Measurements from ENCODE around the gene BDH2. TPM values are rescaled to one million over a fixed set of nuclear protein-coding genes. Genes with fewer than 3 reads are reported as not detected.
A peak's percentile ranks its signal among the peaks of the same experiment; 100 is the strongest.

Gene BDH2
- total and polyA plus RNA-seq, 2 donors, result 80.2 to 81.6 TPM

DNA sequence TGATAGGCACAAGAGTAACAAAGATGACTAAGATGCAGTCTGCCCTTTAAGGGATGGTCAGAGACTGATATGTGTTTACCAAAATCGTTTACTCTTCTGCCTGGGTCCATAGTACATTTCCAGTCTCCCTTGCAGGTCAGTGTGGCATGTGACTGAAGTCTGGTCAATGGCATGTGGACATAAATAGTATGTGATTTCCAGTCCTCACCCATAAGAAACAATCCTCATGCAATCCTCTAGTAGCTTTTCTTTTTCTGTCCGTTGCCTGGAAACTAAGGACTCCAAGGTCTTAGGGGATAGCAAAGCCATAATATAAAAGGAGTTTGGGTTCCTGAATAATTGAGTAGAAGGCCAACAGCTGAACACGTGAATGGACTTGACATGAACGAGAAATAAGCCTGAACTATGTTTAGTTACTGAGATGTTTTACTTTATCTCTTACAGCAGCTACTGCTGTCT is 24.2 kb downstream of the BDH2 start:
- Histone ChIP-seq H3K4me3 (ENCODE audit: low read length in 2 of 2) (peak overlapping the region; percentile 57 to 62), H3K36me3 (ENCODE audit: control insufficient read depth in 2 of 2, insufficient read depth in 2 of 2, low read length in 1 of 2) (peaks cover 0 to 3% of the 10 kb centered on the region in 2 donors), H3K4me1 (ENCODE audit: control insufficient read depth in 2 of 2, insufficient read depth in 2 of 2, low read length in 2 of 2) (peaks cover 0 to 9% of the 10 kb centered on the region in 2 donors), H3K27me3 (ENCODE audit: control insufficient read depth in 2 of 2, insufficient read depth in 1 of 2, low read length in 1 of 2) (no peaks in the 10 kb centered on the region), H3K9me3 (ENCODE audit: control insufficient read depth in 2 of 2, insufficient read depth in 1 of 2, low read length in 1 of 2) (no peaks in the 10 kb centered on the region), H3K27ac (ENCODE audit: low read depth in 1 of 2, low read length in 1 of 2) (peak overlapping the region in 1 of 2 donors; percentile 71)
- DNase-seq (ENCODE audit: low read depth in 6 of 9, low spot score in 9 of 9), result peak in 1 of 9 donors; percentile 11
- 36% methylated on average over 4 of the region's 4 CpGs for WGBS

DNA sequence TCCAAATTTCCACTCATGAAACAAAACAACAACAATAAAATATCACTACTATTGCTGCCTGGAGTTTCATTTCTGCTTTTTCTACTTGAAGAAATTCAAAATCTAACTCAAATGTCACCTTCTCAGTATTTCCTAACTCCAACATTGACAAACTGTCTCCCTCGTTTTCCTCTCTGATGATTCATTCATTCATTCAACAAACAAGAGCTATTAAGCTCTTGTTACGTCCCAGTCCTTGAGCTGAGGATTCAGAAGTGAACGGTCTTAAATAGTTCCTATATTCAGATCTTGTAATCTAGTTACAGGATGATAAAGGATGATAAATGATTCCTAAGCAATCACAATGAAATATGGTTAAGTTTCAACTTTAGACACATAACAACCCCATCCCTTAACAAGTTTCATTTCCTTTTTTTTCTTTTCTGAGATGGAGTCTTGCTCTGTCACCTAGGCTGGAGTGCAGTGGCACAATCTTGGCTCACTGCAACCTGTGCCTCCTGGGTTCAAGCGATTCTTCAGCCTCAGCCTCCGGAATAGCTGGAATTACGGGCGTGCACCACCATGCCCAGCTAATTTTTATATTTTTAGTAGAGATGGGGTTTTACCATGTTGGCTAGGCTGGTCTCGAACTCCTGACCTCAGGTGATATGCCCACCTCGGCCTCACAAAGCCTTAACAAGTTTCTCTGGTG is 24.7 kb downstream of the BDH2 start:
- 95% methylated on average over 9 of the region's 9 CpGs for WGBS
- Histone ChIP-seq H3K9me3 (ENCODE audit: control insufficient read depth in 2 of 2, insufficient read depth in 1 of 2, low read length in 1 of 2) (no peaks in the 10 kb centered on the region), H3K27me3 (ENCODE audit: control insufficient read depth in 2 of 2, insufficient read depth in 1 of 2, low read length in 1 of 2) (no peaks in the 10 kb centered on the region), H3K36me3 (ENCODE audit: control insufficient read depth in 2 of 2, insufficient read depth in 2 of 2, low read length in 1 of 2) (peaks cover 0 to 2% of the 10 kb centered on the region in 2 donors), H3K4me3 (ENCODE audit: low read length in 2 of 2) (no peak overlapping the region), H3K4me1 (ENCODE audit: control insufficient read depth in 2 of 2, insufficient read depth in 2 of 2, low read length in 2 of 2) (peaks cover 0 to 9% of the 10 kb centered on the region in 2 donors), H3K27ac (ENCODE audit: low read depth in 1 of 2, low read length in 1 of 2) (no peak overlapping the region)
- DNase-seq (ENCODE audit: low read depth in 6 of 9, low spot score in 9 of 9), result no peak

DNA sequence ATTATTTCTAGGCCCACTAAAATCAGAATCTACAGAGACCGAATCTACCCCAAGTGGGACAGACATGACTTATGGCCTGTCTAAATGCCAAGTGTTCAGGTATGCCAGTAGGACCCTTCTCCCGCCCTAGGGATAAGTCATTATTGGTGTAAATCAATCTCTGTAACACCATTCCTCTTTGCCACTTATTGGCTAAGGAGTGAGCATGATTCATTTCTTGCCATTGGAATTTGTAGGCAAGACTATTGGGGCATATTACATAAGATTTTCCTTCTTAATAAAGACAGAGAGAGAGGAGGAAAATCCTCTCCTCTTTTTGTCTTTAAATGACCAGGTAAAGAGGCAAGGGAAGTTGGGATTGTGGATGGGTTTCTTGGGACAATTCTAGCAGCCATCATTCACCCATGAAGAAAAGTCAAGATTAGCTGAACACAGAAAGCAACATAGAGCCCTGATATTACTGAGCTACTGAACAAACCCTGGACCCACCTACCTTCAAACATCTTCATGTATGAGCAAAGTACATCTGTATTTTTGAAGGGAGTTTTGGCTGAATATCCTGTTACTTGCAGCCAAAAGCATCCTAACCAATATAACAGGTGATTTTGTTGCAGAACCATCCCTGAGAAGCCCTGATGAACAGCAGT is 25.7 kb downstream of the BDH2 start:
- Histone ChIP-seq H3K36me3 (ENCODE audit: control insufficient read depth in 2 of 2, insufficient read depth in 2 of 2, low read length in 1 of 2) (no peaks in the 10 kb centered on the region), H3K27me3 (ENCODE audit: control insufficient read depth in 2 of 2, insufficient read depth in 1 of 2, low read length in 1 of 2) (no peaks in the 10 kb centered on the region), H3K4me1 (ENCODE audit: control insufficient read depth in 2 of 2, insufficient read depth in 2 of 2, low read length in 2 of 2) (peaks cover 0 to 9% of the 10 kb centered on the region in 2 donors), H3K27ac (ENCODE audit: low read depth in 1 of 2, low read length in 1 of 2) (no peak overlapping the region), H3K4me3 (ENCODE audit: low read length in 2 of 2) (no peak overlapping the region), H3K9me3 (ENCODE audit: control insufficient read depth in 2 of 2, insufficient read depth in 1 of 2, low read length in 1 of 2) (no peaks in the 10 kb centered on the region)
- 99% methylated on average over 2 of the region's 2 CpGs for WGBS
- DNase-seq (ENCODE audit: low read depth in 6 of 9, low spot score in 9 of 9), result no peak

DNA sequence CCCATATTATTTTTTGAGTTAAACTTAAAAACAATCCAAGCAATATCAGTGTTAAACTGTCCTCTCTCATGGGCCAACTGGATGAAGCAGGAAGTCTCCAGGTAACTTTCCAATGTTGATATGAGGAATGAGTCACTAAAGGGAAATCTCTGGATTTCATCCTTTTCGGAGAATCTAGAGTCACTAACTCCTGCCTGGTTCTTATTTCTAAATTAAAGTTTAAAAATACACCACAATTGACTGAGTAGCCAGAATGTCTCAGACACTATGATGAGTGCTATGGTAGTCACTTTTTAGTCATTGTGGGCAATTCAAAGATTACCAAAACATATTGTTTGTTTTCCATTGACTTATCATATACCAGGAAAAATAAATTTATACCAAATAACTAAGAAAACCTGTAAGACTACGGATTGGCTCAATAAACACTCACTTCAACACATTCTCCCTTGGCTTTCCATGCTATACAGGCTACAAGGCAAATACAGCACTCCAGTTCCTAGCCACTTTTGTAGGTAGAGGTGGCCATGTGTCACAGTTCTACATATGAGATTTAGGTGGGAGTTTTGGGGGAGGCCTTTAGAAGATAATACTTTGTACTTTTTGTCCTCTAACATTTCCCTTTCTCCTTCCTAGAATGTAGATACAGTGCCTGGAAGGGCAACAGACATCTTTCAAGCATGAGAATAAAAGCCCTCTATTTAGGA is 31.6 kb downstream of the BDH2 start:
- H3K36me3 ChIP-seq (ENCODE audit: control insufficient read depth in 2 of 2, insufficient read depth in 2 of 2, low read length in 1 of 2), result no peaks in the 10 kb centered on the region
- no peak overlapping the region for H3K27ac ChIP-seq (ENCODE audit: low read depth in 1 of 2, low read length in 1 of 2)
- H3K4me1 ChIP-seq (ENCODE audit: control insufficient read depth in 2 of 2, insufficient read depth in 2 of 2, low read length in 2 of 2), result no peaks in the 10 kb centered on the region
- DNase-seq (ENCODE audit: low read depth in 6 of 9, low spot score in 9 of 9), result no peak
- H3K4me3 ChIP-seq (ENCODE audit: low read length in 2 of 2), result no peak overlapping the region
- WGBS, result 98% methylated on average over 2 of the region's 2 CpGs
- no peaks in the 10 kb centered on the region for H3K27me3 ChIP-seq (ENCODE audit: control insufficient read depth in 2 of 2, insufficient read depth in 1 of 2, low read length in 1 of 2)
- no peaks in the 10 kb centered on the region for H3K9me3 ChIP-seq (ENCODE audit: control insufficient read depth in 2 of 2, insufficient read depth in 1 of 2, low read length in 1 of 2)

DNA sequence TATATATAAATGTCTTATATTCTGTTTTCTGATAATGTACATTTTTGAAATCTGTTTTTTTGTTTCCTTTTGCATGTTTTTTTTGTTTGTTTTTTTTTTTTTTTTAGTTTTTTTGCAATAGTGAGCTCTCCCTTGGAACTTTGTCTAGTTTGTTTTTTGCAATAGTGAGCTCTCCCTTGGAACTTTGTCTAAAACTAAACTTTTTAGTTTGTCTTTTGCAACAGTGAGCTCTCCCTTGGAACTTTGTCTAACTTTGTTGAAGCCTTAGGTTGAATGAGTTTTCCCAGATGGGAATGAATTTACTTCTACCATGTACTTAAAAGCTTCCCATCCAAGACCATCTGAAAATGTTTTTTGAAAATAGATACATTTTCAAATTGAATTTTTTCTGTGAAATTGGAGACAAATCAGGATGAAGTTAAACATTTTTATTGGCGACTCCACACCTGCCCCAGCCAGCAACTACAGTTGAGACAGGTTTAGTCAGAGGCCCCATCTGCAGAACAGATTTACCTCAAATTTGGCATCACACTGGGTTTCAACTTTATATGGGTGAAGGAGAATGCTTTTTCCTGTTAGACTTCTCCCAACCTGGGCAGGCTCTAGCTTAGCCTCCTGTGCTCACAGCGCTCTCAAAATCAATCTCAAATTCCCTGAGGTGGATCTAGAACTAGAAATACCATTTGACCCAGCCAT is 39.0 kb downstream of the BDH2 start:
- H3K4me3 ChIP-seq (ENCODE audit: low read length in 2 of 2), result no peak overlapping the region
- 96% methylated on average over 2 of the region's 2 CpGs for whole genome bisulfite sequencing

DNA sequence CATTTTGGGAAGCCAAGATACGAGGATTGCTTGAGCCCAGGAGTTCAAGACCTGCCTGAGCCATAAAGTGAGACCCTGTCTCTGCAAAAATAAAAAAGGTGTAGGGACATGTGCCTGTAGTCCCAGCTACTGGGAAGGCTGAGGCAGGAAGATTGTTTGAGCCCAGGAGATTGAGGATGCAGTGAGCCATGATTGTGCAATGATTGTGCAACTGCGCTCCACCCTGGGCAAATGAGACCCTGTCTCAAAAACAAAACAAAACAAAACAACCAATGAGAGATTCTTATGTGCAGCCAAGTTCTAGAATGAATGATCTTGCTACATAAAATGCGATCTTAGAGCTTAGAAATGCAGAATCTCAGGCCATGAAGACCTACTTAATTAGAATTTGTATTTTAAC is 45.6 kb downstream of the BDH2 start:
- no peaks in the 10 kb centered on the region for H3K27me3 ChIP-seq (ENCODE audit: control insufficient read depth in 2 of 2, insufficient read depth in 1 of 2, low read length in 1 of 2)
- H3K4me1 ChIP-seq (ENCODE audit: control insufficient read depth in 2 of 2, insufficient read depth in 2 of 2, low read length in 2 of 2), result no peaks in the 10 kb centered on the region
- no peak overlapping the region for H3K27ac ChIP-seq (ENCODE audit: low read depth in 1 of 2, low read length in 1 of 2)
- over 99% methylated on average over 3 of the region's 3 CpGs for WGBS
- no peaks in the 10 kb centered on the region for H3K36me3 ChIP-seq (ENCODE audit: control insufficient read depth in 2 of 2, insufficient read depth in 2 of 2, low read length in 1 of 2)
- DNase-seq (ENCODE audit: low read depth in 6 of 9, low spot score in 9 of 9), result no peak
- no peaks in the 10 kb centered on the region for H3K9me3 ChIP-seq (ENCODE audit: control insufficient read depth in 2 of 2, insufficient read depth in 1 of 2, low read length in 1 of 2)
- no peak overlapping the region for H3K4me3 ChIP-seq (ENCODE audit: low read length in 2 of 2)

More for the DNA sequence above, 39.0 kb downstream of the BDH2 start:
- no peaks in the 10 kb centered on the region for H3K27me3 ChIP-seq (ENCODE audit: control insufficient read depth in 2 of 2, insufficient read depth in 1 of 2, low read length in 1 of 2)
- H3K9me3 ChIP-seq (ENCODE audit: control insufficient read depth in 2 of 2, insufficient read depth in 1 of 2, low read length in 1 of 2), result no peaks in the 10 kb centered on the region
- peaks cover 0 to 5% of the 10 kb centered on the region in 2 donors for H3K36me3 ChIP-seq (ENCODE audit: control insufficient read depth in 2 of 2, insufficient read depth in 2 of 2, low read length in 1 of 2)
- no peak overlapping the region for H3K27ac ChIP-seq (ENCODE audit: low read depth in 1 of 2, low read length in 1 of 2)
- no peaks in the 10 kb centered on the region for H3K4me1 ChIP-seq (ENCODE audit: control insufficient read depth in 2 of 2, insufficient read depth in 2 of 2, low read length in 2 of 2)
- DNase-seq (ENCODE audit: low read depth in 6 of 9, low spot score in 9 of 9), result no peak

DNA sequence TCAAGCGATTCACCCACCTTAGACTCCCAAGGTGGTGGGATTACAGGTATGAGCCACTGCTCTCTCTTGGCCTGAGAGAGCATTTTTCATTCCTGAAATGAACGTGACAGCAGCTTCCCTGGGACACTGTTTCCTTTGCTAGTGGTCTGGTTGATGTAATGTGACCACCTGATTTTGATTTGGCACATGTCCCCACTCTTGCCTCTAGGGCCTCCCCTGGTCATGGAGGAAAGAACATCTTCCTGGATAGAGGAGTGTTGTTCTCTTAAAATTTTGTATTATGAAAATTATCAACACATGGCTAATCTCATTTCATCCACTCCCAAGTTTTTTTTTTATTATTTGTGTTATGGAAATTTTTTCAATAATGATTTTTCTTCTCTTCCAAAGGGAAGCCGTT is 46.9 kb downstream of the BDH2 start:
- no peak overlapping the region for H3K27ac ChIP-seq (ENCODE audit: low read depth in 1 of 2, low read length in 1 of 2)
- WGBS, result 97% methylated on average over 3 of the region's 3 CpGs
- no peak overlapping the region for H3K4me3 ChIP-seq (ENCODE audit: low read length in 2 of 2)
- no peaks in the 10 kb centered on the region for H3K27me3 ChIP-seq (ENCODE audit: control insufficient read depth in 2 of 2, insufficient read depth in 1 of 2, low read length in 1 of 2)
- peaks cover 0 to 10% of the 10 kb centered on the region in 2 donors for H3K36me3 ChIP-seq (ENCODE audit: control insufficient read depth in 2 of 2, insufficient read depth in 2 of 2, low read length in 1 of 2)
- DNase-seq (ENCODE audit: low read depth in 6 of 9, low spot score in 9 of 9), result no peak
- H3K9me3 ChIP-seq (ENCODE audit: control insufficient read depth in 2 of 2, insufficient read depth in 1 of 2, low read length in 1 of 2), result no peaks in the 10 kb centered on the region
- no peaks in the 10 kb centered on the region for H3K4me1 ChIP-seq (ENCODE audit: control insufficient read depth in 2 of 2, insufficient read depth in 2 of 2, low read length in 2 of 2)

DNA sequence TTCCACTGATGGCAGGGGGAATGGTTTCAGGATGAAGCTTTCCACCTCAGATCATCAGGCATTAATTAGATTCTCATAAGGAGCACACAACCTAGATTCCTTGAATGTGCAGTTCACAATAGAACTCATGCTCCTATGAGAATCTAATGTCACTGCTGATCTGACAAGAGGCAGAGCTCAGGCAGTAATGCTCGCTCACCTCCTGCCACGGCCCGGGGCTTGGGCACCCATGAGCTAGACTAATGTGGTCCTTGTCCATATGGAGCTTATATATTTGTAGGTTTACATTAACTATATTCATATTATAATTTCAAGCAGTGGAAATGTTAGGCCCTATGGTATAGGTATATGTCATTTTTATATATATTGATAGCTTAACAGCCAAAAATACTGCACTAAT is 47.5 kb downstream of the BDH2 start:
- H3K4me1 ChIP-seq (ENCODE audit: control insufficient read depth in 2 of 2, insufficient read depth in 2 of 2, low read length in 2 of 2), result no peaks in the 10 kb centered on the region

More for the DNA sequence above, 47.5 kb downstream of the BDH2 start:
- no peaks in the 10 kb centered on the region for H3K27me3 ChIP-seq (ENCODE audit: control insufficient read depth in 2 of 2, insufficient read depth in 1 of 2, low read length in 1 of 2)
- H3K9me3 ChIP-seq (ENCODE audit: control insufficient read depth in 2 of 2, insufficient read depth in 1 of 2, low read length in 1 of 2), result no peaks in the 10 kb centered on the region
- peaks cover 0 to 10% of the 10 kb centered on the region in 2 donors for H3K36me3 ChIP-seq (ENCODE audit: control insufficient read depth in 2 of 2, insufficient read depth in 2 of 2, low read length in 1 of 2)
- DNase-seq (ENCODE audit: low read depth in 6 of 9, low spot score in 9 of 9), result no peak
- no peak overlapping the region for H3K27ac ChIP-seq (ENCODE audit: low read depth in 1 of 2, low read length in 1 of 2)
- no peak overlapping the region for H3K4me3 ChIP-seq (ENCODE audit: low read length in 2 of 2)
- over 99% methylated on average over 3 of the region's 3 CpGs for WGBS

Measured in thymus (tissue), 11 donors.